Brain pericyte (primary cell): ENCODE measurements around the gene TNIP3.
"Not testable (repeated sequence)": the region's sequence is repeated elsewhere in the genome, so short reads cannot be mapped to it uniquely, and the experiment has no call there.

ENCODE experiments used
- DNase-seq: peaks from one replicate; pipeline ENCODE4 v3.0.0-alpha.2; 2012; ENCODE audit warnings: low read depth, low spot score

TNIP3 gene

GRCh38 chr4:121164291-121164690, at the start of gene TNIP3:
TSS of gene TNIP3 (minus strand) at chr4:121164321. CDS start at chr4:121164125, 196 bp downstream.
- DNase-seq = no peak

GRCh38 chr4:121212806-121213205, 48.7 kb upstream of the TNIP3 start:
- DNase-seq = no peak

- no peak for DNase-seq
Observed at GRCh38 chr4:121209171-121209570, 45.0 kb upstream of the TNIP3 start.

- no peak for DNase-seq
Observed at GRCh38 chr4:121208244-121209007, 44.3 kb upstream of the TNIP3 start.

GRCh38 chr4:121205777-121206176, 41.7 kb upstream of the TNIP3 start:
- DNase-seq = not testable (repeated sequence)

- DNase-seq = no peak
Observed at GRCh38 chr4:121200795-121201472, 36.8 kb upstream of the TNIP3 start.

- no peak for DNase-seq
Observed at GRCh38 chr4:121199742-121200561, 35.8 kb upstream of the TNIP3 start.

GRCh38 chr4:121198251-121198650, 34.1 kb upstream of the TNIP3 start:
- DNase-seq = no peak

- DNase-seq = no peak
Observed at GRCh38 chr4:121195649-121196048, 31.5 kb upstream of the TNIP3 start.

GRCh38 chr4:121192480-121192879, 28.4 kb upstream of the TNIP3 start:
- no peak for DNase-seq

- no peak for DNase-seq
Observed at GRCh38 chr4:121192013-121192412, 27.9 kb upstream of the TNIP3 start.

GRCh38 chr4:121191361-121191760, 27.2 kb upstream of the TNIP3 start:
- DNase-seq = no peak

GRCh38 chr4:121190389-121190788, 26.3 kb upstream of the TNIP3 start:
- DNase-seq = no peak

GRCh38 chr4:121189326-121190215, 25.4 kb upstream of the TNIP3 start:
- DNase-seq = no peak

GRCh38 chr4:121187206-121187605, 23.1 kb upstream of the TNIP3 start:
- no peak for DNase-seq

- DNase-seq = no peak
Observed at GRCh38 chr4:121185960-121186359, 21.8 kb upstream of the TNIP3 start.

GRCh38 chr4:121183989-121184388, 19.9 kb upstream of the TNIP3 start:
- DNase-seq = no peak

- no peak for DNase-seq
Observed at GRCh38 chr4:121183361-121183760, 19.2 kb upstream of the TNIP3 start.

- no peak for DNase-seq
Observed at GRCh38 chr4:121182296-121182695, 18.2 kb upstream of the TNIP3 start.

GRCh38 chr4:121181493-121181892, 17.4 kb upstream of the TNIP3 start:
- DNase-seq = no peak

GRCh38 chr4:121180558-121180957, 16.4 kb upstream of the TNIP3 start:
- no peak for DNase-seq
